ENCODE results near the gene GOLPH3L.
A peak's percentile ranks its signal among the peaks of the same experiment; 100 is the strongest.
"Not testable (repeated sequence)": the region's sequence is repeated elsewhere in the genome, so short reads cannot be mapped to it uniquely, and the experiment has no call there.

Gene GOLPH3L

GRCh38 chr1:150663321-150663720, 33.6 kb downstream of the GOLPH3L start:
- in situ Hi-C loops (cut with HindIII; ENCODE audit: low pct_ligation_motif_present, low pct_unique_long_range_greater_than_20kb, low sequenced_read_pairs): no loop called here
- DNase-seq: no peak

GRCh38 chr1:150662811-150663210, 34.1 kb downstream of the GOLPH3L start:
- in situ Hi-C loops (cut with HindIII; ENCODE audit: low pct_ligation_motif_present, low pct_unique_long_range_greater_than_20kb, low sequenced_read_pairs): no loop called here

GRCh38 chr1:150661156-150661555, 35.8 kb downstream of the GOLPH3L start:
- no peak for DNase-seq

More at GRCh38 chr1:150662811-150663210, 34.1 kb downstream of the GOLPH3L start:
- no peak for DNase-seq

GRCh38 chr1:150660584-150660983, 36.4 kb downstream of the GOLPH3L start:
- no peak for DNase-seq
- in situ Hi-C loops (cut with HindIII; ENCODE audit: low pct_ligation_motif_present, low pct_unique_long_range_greater_than_20kb, low sequenced_read_pairs): no loop called here

More at GRCh38 chr1:150661156-150661555, 35.8 kb downstream of the GOLPH3L start:
- in situ Hi-C loops (cut with HindIII; ENCODE audit: low pct_ligation_motif_present, low pct_unique_long_range_greater_than_20kb, low sequenced_read_pairs): no loop called here

- in situ Hi-C loops (cut with HindIII; ENCODE audit: low pct_ligation_motif_present, low pct_unique_long_range_greater_than_20kb, low sequenced_read_pairs); DNase-seq: not testable (repeated sequence)
Measured at GRCh38 chr1:150657064-150657463, 39.9 kb downstream of the GOLPH3L start.

GRCh38 chr1:150654635-150655034, 42.3 kb downstream of the GOLPH3L start:
- in situ Hi-C loops (cut with HindIII; ENCODE audit: low pct_ligation_motif_present, low pct_unique_long_range_greater_than_20kb, low sequenced_read_pairs); DNase-seq: not testable (repeated sequence)

GRCh38 chr1:150650193-150650592, 46.8 kb downstream of the GOLPH3L start:
- in situ Hi-C loops (cut with HindIII; ENCODE audit: low pct_ligation_motif_present, low pct_unique_long_range_greater_than_20kb, low sequenced_read_pairs): no loop called here
- no peak for DNase-seq

- in situ Hi-C loops (cut with HindIII; ENCODE audit: low pct_ligation_motif_present, low pct_unique_long_range_greater_than_20kb, low sequenced_read_pairs): no loop called here
- no peak for DNase-seq
Measured at GRCh38 chr1:150649441-150650075, 47.4 kb downstream of the GOLPH3L start.

- DNase-seq: no peak
- in situ Hi-C loops (cut with HindIII; ENCODE audit: low pct_ligation_motif_present, low pct_unique_long_range_greater_than_20kb, low sequenced_read_pairs): no loop called here
Measured at GRCh38 chr1:150642296-150642695, 54.7 kb downstream of the GOLPH3L start.

- DNase-seq; in situ Hi-C loops (cut with HindIII; ENCODE audit: low pct_ligation_motif_present, low pct_unique_long_range_greater_than_20kb, low sequenced_read_pairs): not testable (repeated sequence)
Measured at GRCh38 chr1:150641126-150641815, 55.7 kb downstream of the GOLPH3L start.

- DNase-seq; in situ Hi-C loops (cut with HindIII; ENCODE audit: low pct_ligation_motif_present, low pct_unique_long_range_greater_than_20kb, low sequenced_read_pairs): not testable (repeated sequence)
Measured at GRCh38 chr1:150638430-150638829, 58.5 kb downstream of the GOLPH3L start.

GRCh38 chr1:150634839-150635622, 61.9 kb downstream of the GOLPH3L start:
- DNase-seq; in situ Hi-C loops (cut with HindIII; ENCODE audit: low pct_ligation_motif_present, low pct_unique_long_range_greater_than_20kb, low sequenced_read_pairs): not testable (repeated sequence)

- in situ Hi-C loops (cut with HindIII; ENCODE audit: low pct_ligation_motif_present, low pct_unique_long_range_greater_than_20kb, low sequenced_read_pairs): no loop called here
- DNase-seq: peak; percentile 100
Measured at GRCh38 chr1:150629115-150629928, 67.6 kb downstream of the GOLPH3L start, which contains the start of gene ENSA. Gene ENSA, minus strand, starts transcription at chr1:150629612. Its CDS starts 142 bp downstream, at chr1:150629470.

- in situ Hi-C loops (cut with HindIII; ENCODE audit: low pct_ligation_motif_present, low pct_unique_long_range_greater_than_20kb, low sequenced_read_pairs): no loop called here
- no peak for DNase-seq
Measured at GRCh38 chr1:150628766-150629114, 68.2 kb downstream of the GOLPH3L start.

- in situ Hi-C loops (cut with HindIII; ENCODE audit: low pct_ligation_motif_present, low pct_unique_long_range_greater_than_20kb, low sequenced_read_pairs): no loop called here
- no peak for DNase-seq
Measured at GRCh38 chr1:150627826-150628410, 69.0 kb downstream of the GOLPH3L start.

- no peak for DNase-seq
- in situ Hi-C loops (cut with HindIII; ENCODE audit: low pct_ligation_motif_present, low pct_unique_long_range_greater_than_20kb, low sequenced_read_pairs): no loop called here
Measured at GRCh38 chr1:150626150-150626549, 70.8 kb downstream of the GOLPH3L start.

- in situ Hi-C loops (cut with HindIII; ENCODE audit: low pct_ligation_motif_present, low pct_unique_long_range_greater_than_20kb, low sequenced_read_pairs): not testable (repeated sequence)
Measured at GRCh38 chr1:150624546-150624945, 72.4 kb downstream of the GOLPH3L start.

GRCh38 chr1:150624134-150624533, 72.8 kb downstream of the GOLPH3L start:
- in situ Hi-C loops (cut with HindIII; ENCODE audit: low pct_ligation_motif_present, low pct_unique_long_range_greater_than_20kb, low sequenced_read_pairs); DNase-seq: not testable (repeated sequence)

More at GRCh38 chr1:150624546-150624945, 72.4 kb downstream of the GOLPH3L start:
- DNase-seq: not testable (repeated sequence)
